GM19397 (cell line): Measurements from ENCODE around the gene FNTB.

Source experiments
- ATAC-seq: cut with Tn5 transposase; IDR thresholded peaks from one replicate; pipeline ENCODE4 v1.9.1; 2021; ENCODE audit warnings: mild to moderate bottlenecking, moderate library complexity; ENCODE audit not compliant: unreplicated experiment

The FNTB gene

GRCh38 chr14:65110525-65110924 lies 123.8 kb downstream of the FNTB start:
- ATAC-seq = no peak
